HG02610 (cell line): ENCODE data around the gene FXYD6.

Experiments used
- ATAC-seq: cut with Tn5 transposase; IDR thresholded peaks from one replicate; pipeline ENCODE4 v1.9.1; 2021; ENCODE audit warnings: mild to moderate bottlenecking, moderate library complexity; ENCODE audit not compliant: unreplicated experiment

The FXYD6 gene

DNA sequence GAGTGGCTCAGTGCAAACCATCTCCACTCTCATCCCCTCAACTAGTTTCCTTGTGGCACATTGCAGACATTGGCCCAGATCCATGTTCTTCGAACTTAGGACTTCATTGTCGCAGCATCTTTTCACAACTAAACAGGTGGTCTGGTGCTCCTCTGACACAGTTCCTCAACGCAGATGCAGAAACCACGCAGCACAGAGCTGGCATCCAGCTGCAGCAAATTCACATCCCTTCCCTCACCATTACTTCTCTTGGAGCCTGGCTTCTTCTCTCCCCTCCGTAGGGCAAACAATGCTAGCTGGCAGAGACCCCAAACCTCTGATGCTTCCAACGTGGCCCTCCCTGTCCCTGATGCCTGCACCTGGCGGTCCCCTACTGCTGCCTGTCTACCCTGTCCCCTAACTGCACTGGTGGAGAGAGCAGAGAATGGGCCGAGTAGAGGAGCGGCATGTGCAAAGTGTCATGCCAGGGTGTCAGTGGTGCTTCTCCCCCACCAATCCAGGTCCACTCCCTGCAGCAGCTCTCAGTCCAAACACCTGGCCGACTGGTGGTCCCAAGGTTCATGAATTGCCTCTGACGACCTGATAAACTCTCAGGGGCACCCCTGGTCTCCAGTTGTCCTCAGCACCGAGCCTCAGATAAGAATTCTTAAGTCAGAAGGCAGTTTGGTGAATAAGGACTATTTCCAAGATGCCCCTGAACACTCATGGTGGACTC is 34.6 kb upstream of the FXYD6 start:
- no peak for ATAC-seq

DNA sequence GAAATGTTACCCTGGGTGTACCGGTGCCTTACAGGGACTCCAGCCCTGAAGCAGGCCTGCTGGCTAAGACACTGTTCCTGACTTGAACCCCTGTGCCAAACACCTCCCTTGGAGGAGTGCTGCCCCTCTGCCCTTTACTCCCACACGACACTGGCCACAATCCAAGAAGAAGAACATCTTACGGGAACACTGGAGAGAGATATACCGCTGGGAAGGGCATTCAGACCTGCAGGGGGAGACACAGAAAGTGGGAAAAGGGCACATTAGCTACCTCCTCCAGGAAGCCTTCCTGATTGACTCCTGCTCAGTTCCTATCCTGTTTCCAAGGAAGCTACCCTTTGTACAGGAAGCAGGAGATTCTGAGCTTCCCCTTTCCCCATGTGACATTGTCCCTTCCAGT is 34.1 kb upstream of the FXYD6 start:
- no peak for ATAC-seq

DNA sequence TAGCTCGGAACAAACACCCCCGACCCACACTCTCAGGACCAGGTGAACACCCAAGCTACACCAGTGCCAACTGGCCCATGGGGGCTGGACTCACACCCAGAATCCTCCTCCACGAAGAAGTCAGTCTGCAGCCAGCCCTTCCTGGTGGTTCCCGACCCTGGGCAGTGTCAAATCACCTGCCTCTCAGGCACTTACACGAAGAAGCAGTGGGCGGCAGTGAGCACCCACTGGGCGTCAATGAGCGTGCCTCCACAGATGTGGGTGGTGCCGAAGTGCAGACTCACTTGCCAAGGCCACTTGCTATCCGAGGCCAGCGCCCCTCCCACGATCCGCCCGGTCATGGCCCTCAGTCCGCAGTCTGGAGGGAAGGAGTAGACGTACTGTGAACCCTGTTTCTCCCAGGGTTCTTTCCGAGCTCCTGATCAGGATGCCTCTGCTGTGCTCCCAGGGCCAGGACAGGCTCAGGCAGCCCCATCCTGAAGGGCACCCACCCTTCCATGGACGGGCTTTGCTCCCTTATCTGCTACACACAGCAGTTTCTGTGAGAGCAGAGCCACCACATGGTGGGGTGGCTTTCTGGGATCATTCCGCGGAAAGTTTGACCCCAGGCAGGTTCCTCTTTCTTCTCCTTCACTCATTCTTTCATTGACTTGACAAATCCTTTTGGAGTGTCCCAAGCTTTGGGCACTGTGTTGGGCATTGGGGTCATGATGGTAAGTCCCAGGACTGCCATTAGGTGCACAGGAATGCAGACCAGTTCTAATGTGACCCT is 33.3 kb upstream of the FXYD6 start:
- no peak for ATAC-seq

DNA sequence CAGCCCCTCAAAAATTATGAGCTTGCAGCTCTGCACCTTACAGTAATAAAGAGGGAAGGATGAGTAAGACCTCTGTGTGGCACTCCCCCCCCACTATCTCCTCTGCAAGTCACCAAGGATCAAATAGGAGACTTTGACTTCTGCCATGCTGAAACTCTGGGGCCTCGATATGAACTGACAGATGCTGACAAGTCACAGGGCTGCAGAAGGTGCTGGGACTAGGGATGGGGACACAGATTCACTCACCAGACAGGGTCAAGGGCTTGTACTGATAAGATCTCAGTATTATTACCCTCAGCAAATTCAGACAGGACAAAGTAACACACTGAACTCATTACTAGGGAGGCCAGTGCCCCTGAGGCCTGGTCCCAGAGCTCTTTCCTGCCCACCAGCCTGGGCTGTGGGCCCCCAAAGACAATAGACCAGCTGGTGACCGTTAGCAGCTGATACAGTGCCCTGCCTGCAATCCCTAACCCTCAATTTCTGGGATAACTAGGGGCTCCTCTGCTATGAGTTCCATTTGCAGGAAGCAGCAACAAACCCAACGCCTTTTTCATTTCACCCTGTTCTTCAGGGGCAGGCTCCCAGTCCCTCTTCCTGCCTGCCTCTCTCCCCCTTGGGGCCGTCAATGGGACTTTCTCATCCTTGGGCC is 32.6 kb upstream of the FXYD6 start:
- ATAC-seq = no peak

DNA sequence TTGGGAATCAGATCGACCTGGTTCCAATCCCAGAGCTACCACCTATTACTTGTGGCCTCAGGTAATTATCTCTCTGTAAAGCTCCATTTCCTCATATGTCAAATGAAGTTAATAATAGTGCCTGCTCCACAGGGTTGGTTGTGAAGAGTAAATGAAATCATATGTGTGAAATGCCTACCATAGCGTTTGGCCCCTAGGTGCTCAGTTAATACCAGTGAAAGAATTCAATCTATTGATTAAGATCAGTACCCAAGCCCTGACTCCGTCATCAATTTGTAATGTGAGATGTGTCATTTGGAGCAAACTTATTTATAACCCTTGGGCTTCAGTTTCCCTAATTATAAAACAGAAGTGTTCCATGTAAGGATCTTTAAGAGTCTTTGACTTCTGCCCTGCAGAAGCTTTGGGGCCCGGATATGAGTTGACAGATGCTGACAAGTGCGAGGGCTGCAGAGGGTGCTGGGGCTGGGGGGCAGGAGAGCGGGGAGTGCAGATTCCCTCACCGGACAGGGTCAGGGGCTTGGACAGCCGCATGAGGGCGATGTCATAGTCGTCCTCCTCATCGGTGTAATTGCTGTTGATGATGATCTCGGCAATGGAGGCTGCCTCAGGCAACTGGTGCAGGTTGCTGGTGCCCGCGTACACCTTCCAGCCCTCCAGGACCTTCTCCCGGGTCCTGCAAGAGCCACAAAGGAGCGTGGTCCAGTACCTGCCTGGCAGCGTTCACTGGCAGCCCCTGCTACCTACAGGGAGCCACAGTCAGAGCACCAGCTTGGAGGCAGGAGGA is 31.8 kb upstream of the FXYD6 start:
- ATAC-seq = no peak

DNA sequence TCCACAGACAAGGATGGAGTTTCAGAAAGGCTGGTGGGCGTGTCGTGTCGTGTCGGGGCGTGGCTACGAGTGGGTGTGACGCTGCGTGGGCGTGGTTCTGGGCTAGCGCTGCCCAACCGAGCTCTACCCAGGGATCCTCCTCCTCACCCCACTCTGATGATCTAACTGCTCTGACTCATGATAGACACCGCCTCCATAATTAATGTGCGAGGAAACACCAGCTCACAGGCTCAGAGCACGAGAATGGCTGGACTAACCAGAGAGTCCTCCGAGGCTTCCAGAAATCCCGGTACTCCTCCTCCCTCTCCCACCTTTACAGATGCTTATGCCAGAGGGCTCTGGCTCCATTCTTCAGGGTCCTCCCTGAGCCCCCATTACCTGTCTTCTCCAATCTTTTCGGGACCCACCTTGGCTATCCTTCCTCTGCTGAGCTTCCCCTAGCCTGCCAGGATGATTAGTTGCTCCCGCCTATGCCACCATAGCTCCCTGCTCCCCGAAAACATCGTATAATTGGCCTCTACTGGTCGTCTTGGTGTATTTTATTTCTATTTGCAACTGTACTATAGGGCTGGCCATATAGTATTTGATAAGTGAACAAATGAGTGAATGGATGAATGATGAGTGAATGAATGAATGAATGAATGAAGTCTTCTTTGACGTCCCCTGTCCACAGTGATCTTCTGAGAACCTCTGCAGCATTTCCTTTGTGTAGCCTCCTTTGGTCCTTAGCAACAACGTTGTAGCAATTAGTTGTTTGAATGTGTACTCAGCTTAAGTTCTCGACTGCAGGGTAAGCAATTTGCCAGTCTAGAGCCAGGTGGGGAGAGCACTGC is 31.0 kb upstream of the FXYD6 start:
- no peak for ATAC-seq

DNA sequence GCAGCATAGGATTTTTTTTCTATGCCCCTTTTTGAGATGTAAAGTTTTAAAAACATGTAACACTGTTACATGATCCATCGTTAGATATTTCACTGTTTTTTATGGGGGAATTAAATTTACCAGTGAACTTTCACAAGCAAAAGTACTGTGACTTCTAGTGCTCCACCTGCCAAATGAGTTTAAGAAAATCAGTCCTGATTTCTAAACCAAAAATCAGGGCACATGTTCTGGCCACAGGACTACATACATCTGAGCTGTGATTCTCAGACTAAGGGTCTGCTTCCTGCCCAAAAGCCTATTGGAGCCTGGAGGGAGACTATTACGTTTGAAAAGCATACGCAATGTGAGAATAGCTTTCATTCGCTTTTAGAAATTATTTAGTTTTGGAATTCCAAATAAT is 30.3 kb upstream of the FXYD6 start:
- no peak for ATAC-seq

DNA sequence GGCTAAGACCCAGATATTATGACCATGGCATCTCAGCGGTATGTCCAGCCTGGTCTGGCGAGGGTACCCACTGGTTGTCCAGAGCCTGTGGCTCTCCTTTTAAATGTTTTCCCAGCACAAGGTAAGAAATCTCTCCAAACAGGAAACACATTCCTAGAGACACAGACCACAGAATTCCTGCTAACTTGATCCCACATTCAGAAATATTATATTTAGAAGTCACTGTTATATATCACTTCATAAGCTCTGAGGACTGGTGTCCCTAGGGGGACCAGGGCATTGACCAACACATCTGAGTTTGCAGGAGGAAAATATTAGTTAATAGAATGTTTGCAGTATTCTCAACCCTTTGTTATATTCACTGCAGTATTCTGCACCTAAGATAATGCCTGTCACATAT is 29.7 kb upstream of the FXYD6 start:
- no peak for ATAC-seq

DNA sequence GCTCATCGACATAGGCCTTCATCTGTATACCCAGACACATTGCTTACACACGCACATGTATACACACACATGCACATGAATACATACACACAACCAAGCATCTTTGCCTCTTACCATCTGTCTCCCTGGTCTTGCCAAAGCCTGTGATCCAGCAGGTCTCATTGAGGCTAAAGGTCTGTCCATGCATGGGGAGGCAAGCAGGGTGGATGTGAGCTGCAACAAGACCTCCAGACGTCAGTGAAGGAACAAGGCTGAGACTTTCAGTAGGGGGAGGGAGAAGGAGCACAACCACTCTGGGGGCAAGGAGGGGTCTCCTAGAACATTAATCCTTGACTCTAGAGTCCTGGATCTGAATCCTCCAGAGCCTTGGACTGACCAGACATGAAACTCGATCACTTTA is 29.1 kb upstream of the FXYD6 start:
- no peak for ATAC-seq

DNA sequence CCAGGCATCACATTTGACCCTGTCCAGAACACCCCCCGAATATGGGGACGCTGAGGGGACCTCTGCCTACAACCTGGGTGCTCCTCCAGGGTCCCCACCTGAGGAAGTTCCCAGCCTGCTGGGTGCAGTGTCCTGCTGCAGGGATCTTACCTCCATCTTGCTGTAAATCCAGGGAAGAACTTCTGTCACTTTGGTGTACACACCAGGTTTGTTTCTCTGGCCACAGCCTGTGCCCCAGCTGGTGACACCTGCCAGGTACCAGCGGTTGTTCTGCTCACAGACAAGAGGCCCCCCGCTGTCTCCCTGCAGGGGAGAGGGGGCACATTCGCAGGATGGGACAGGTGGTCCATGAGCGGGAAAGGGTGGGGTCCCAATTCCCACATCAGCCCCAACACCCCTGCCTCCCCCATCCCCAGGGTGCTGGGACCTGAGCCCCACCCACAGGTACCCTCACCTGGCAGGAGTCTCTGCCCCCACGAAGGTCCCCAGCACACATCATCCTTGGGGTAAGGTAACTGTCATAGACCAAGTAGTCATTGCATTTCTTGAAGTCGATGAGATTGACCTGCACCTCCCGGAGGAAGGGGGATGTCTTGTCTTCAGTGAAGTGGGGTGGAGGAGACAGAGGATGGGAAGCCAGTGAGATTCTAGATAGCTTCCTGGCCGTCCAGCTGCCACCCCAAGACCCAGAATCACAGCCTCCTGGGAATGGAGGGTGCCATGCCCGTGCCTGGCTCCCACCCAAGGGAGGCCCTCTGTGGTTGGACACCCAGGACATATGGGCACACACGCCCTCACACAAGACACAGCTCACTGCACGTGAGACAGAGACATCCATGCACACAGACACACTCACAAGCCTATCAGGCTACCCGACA is 27.3 kb upstream of the FXYD6 start:
- ATAC-seq = no peak

DNA sequence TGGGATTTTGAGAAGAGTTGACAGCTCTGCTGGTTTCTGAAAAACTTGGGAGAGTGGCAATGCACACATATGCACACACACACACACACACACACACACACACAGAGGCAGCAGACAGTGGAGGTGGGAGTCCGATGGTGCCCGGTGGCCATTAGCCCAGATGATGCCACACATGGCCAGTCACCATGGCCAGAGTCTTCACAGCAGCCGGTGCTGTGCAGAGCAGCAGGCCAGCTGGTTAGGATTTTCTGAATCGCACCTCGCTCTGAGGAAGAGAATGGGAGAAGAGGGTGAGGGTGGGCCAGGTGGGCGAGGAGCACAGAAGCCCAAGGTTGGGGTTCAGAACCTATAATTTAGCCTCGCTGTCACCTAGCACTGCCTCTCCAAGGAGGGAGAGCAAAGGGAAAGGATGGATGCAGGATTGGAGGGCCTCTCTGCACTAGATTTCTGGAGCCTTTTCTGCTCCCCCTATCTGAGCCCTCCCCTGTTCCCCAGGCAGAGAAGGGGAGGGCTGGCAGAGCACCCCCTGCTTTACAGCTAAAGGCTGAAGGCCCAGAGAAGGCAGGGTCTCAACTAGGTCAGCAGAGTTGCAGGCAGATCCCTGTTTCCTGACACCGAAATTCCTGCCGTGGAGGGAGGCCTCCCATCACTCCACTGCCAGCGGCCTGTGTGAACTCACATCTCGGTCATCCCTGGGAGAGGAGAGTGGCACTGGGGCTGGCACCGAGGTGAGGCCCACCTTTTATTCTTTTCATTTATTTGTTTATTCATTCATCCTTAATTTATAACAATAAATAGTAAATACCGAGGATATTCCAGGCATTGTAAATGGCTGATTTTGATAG is 25.8 kb upstream of the FXYD6 start:
- no peak for ATAC-seq

DNA sequence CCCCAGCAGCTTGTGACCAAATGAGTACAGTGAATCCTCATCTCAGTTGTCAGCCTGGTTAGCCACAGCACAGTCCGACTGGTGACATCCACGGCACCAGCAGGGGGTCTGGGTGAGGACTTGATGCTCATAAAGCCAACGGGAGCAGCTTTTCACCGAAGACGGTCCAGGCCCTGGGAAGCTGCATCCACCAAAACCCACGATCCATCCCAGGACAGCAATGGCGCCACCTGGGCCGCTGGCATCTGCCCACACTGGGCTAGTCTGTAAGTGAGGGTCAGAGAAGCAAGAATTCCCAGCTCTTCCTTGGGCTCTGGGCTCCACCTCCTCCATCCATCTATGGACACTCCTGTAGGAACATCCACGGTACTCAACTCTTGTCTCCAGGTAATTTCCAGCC is 25.1 kb upstream of the FXYD6 start:
- no peak for ATAC-seq

DNA sequence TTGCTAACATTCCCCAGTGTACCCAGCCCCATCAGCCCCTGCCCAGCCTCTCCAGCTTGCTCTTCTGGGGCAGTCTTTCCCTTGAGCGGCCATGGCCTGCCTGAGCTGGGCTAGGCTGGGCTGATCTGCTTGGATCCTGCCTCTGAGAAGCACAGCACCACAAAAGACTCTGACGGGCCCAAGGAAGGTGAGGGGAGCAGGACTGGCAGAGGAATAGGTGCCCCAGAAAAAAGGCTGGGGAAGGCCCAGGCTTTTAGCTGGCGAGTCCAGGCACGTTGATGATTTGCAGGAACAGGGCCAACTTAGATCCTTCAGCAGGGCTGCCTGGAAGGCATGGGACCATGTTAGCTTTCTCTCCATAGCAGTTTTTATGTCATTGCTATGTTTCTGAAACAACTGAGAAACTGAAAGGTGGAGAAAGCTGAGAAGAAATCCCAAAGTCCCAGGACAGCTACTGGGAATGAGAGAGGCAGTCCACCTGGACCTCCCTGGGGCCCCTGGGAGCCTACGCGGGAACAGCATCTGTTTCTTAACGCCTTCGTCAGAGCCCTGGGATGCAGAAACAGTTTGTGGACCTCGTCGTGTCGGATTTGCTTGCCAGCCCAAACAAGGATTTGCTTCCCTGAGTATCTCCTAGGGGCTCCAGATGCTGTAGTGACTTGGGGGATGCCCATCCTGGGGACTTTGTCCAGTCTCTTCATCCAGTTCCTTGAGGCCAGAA is 24.4 kb upstream of the FXYD6 start:
- ATAC-seq = no peak

DNA sequence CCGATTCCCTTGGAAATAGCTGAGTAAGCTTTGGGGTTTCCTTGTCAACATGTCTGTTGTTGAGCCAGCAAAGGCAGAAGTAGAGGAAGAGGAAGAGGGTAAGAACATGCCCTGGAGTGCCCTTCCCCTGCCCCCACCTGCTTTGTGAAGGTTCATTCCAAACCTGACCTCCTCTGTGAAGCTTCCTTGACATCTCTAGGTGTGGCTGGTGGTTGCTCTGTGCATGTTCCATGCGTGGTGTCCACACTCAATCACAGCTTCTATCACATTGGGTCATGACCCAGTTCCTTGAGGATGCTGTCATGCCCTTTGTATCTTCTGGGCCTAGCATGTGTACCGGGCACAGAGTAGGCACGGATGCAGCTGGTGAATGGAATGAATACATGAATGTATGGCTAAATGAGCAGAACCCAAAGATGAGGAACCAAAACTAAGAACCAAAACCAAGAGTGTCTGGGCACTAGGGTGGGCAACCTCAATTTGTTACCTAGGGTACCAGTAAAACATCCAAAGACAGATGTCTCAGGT is 23.7 kb upstream of the FXYD6 start:
- ATAC-seq = no peak

DNA sequence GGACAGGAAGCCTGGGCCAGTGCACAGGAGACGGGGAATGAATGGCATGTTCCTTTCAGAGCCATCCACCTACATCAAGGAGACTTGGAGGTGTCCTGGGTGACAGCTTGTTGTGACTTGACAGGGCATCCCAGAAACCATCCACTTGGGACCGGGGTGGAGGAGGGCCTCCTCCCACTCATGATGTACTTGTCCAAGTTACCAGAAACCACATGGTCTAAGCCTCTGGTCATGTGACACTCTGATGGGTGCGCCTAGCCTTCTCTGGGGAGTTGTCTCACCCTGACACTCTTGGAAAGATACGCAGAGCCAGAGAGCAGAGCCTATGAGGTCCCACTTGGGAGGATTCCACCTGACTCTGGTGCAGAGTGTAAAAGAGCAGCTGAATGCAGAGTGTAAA is 21.6 kb upstream of the FXYD6 start:
- no peak for ATAC-seq

DNA sequence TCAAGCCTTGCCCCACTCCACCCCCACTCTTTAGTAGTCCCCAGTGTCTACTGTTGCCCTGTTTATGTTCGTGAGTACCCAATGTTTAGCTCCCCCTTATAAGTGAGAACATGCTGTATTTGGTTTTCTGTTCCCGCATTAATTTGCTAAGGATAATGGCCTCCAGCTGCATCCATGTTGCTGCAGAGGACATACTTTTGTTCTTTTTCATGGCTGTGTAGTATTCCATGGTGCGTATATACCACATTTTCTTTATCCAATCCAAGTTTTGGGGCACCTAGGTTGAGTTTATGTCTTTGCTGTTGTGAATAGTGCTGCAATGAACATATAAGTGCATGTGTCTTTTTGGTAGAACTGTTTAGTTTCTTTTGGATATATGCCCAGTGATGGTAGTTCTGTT is 16.2 kb upstream of the FXYD6 start:
- no peak for ATAC-seq

DNA sequence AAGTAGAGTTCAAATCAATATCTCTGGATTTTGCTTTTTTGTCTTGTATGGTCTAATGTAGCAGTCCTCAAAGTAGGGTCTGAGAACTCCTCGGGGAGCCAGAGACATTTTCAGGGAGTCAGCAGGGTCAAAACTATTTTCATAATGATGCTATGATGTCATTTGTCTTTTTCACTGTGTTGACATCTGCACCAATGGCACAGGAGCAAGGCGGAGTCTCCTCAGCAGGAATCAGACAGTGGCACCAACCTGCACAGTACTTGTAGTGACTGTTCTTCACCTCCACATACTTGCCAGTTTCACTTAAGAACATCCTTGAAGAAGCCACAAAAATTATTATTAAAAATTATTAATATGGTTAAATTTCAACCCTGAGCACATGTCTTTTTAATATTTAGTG is 14.9 kb upstream of the FXYD6 start:
- ATAC-seq = no peak

DNA sequence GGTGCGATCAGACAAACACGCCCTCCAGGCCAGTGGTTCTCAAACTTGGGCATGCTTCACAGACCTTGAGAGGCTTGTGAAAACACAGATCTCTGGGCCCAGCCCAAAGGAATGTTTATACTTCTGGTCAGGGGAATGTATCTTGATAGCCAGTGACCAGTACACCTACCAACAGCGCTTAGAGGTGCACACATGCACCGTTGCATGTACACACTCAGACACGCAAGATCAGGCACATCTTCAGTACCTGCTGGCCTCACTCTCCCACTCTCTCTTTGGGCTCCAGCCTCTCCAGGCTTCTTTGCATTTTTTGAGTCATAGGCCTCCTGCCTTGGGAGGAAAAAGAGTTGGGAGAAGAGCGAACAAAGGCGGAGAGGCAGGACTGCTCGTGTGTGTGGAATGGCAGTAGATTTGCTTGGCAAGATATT is 11.7 kb upstream of the FXYD6 start:
- ATAC-seq = no peak
